ENCODE measurements around the gene INTS3.

INTS3 gene

GRCh38 chr1:153799016-153799415 is 71.2 kb downstream of the INTS3 start:
- FAIRE-seq: no peak

- no peak for FAIRE-seq
These were observed 72.0 kb downstream of the INTS3 start for GRCh38 chr1:153799566-153800465.

DNA sequence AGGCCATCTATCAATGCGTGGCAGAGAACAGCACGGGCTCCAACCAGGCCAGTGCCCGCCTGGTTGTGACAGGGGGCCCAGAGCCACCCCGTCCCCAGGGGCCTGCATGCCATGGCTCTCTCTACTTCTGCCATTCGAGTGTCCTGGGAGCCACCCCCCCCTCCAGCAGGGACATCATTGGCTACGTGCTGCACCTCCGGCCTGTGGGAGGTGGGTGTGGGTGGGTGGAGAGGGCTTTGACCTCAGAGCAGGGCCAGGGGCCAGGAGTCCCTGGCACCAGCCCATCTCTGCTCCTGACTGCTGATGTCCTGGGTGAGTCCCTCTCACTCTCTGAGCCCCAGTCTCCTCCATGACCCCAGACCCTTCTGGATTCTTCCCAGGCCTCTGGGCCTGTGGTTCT is 72.7 kb downstream of the INTS3 start:
- no peak for FAIRE-seq

DNA sequence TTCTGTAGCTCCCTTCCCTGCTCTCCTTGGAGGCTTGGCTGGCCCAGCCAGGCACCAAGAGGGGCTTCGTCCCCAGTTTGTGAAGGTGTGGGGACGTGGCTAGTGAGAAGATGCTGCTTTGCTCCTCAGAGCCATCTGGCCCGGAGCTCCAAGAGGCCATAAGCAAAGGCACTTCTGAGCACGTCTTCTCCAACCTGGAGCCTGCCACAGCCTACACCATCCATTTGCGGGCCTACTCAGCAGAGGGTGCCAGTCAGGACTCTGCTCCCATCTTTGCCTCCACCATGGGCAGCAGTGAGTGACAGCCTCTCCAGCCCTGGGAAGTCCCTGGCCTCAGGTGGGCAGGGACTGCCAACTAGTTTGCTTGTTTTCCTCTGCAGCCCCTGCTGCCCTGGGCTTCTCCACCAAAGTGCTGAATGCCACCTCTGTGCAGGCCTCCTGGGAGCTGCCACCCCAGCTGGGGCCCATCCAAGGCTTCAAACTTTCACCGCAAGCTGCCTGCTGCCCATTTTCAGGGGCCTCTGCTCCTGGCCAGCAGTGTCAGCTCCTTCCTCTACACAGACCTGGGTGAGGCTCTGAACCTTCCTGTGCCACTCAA is 73.3 kb downstream of the INTS3 start:
- FAIRE-seq: no peak

GRCh38 chr1:153801786-153802697 is 74.2 kb downstream of the INTS3 start:
- FAIRE-seq: no peak

DNA sequence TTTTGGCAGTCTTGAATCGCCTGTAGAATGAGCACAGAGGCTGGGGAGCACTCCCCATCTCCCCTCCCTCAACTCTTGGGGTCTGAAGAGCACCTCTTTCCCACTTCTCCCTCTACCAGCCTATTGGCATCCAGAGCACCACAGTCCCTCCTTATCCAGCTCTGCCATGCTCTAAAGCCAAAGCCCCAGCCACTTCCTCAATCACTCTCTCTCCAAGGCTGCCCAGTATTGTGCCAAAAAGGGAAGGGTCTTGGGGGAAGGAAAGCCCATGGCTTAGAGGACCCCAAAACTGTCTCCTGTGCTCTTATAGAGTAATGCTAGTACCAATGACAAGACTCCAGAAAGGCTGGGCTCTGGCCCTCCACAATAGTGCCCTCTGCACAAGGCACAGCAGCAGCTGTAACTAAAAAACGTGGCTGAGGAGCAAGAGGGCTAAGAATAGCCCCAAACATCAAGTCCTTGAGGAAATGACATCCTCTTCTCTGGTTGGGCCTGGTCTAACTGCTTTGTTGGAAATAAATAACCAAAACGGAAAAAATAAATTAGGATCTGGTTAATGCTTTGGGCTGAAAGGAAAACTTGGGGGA is 75.7 kb downstream of the INTS3 start:
- no peak for FAIRE-seq

DNA sequence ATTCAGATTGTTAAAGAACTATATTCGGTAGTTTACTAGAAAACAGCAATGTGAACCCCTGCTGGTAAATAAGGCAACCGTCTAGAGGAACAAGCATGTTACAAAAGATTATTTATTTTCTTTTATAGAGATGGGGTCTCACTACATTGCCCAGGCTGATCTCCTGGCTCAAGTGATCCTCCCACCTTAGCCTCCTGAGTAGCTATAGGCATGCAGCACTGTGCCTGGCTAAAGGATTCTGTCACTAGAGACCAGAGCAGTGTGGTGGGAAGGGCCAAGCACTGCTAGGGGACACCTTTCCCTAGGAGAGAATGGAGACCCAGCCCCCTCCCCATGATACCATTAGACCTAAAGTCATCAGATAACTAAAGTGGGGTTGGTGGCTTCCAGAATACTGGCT is 76.3 kb downstream of the INTS3 start:
- FAIRE-seq: no peak

DNA sequence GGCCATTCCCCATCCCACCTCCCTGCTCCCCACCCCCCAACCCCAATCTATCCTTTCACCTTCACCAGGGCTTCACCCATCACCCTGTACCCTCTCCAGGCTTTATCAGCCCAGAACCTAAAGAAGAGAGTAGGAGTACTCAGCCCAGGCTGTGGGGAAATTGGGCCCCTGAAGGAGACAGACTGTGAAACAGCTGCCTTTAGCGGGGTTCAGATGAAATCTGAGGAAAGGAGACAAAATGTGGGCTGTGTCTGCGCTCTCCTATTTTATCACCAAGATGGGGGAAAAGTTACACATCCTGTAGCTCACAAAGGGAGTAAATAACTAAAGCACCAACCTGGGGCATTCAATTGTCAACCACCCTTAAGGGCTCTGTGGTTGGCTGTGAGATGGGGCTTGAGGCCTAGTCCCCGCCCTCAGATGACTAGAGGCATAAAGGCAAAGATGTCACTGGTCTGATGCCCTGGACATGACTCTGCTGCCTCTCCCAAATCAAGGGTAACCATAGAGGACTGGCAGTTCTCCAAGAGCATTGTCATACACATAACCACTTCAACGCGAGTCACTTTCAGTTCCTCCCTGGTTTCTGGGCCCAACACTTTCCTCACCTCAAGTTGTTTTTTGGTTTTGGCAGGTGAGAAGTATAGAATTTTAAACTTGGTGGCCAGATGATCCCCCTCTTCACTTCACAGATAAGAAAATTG is 77.3 kb downstream of the INTS3 start:
- no peak for FAIRE-seq

DNA sequence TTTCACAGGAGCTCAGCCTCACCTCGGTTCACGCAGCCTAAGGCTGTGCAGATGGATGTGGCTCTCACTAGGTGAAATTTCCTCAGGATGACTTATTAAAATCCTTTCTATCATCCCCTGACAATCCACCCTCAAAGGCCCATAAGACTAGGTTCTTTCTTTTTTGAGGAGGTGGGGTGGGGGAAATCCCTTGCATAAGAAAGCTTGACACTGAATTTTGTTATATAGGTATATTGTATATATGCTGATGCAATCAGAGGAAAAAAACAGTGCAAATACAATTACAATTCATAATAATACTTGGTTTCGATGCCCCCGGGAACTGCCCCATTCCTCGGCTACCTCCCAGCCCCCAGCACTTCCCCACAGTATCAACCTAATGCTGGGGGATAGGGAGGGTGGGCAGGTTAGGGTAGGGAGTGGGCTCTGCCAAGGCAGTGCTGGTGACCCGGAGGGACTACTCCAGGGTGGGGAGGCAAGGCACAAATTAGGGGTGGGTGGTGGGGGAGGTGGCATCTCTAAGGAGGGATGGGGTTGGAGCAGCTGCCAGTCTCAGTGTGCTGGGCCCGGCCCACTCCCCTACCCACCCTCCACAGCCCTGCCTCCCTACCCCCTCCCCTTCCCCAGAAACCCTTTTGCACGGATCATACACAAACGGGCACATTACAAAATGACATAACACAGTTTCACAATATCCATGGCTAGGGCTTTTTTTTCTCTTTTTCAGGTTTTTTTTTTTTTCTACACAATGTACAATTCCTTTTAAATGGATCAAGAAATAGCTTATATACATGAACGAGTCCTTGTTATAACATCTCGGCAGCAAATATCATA is 78.3 kb downstream of the INTS3 start:
- no peak for FAIRE-seq

DNA sequence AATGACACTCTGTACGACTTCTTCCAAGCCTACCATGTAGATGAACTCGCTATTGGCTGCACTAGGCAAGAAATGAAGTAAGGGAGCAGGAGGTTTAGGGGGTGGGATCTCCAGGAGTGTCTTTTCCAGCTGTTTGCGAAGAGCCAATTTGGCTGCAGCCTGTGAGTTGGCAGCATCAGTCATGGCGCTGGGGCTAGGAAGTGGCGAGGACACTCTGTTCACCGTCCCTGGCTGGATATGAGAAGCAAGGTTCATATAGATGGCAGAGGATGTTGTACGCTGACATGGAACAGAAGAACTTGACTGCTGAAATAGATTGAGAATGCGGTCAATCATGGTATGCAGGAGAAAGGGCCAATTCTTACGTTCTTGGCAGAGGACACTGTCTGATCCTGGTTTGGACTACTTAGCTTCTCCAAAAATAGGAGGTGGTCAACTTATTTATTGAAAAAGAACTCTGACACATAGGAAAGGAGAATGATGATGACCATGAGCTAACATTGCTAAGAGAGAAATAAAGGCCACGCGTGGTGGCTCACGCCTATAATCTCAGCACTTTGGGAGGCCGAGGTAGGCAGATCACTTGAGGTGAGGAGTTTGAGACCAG is 88.5 kb downstream of the INTS3 start:
- no peak for FAIRE-seq

- FAIRE-seq: no peak
These were observed 91.0 kb downstream of the INTS3 start for GRCh38 chr1:153818876-153819275.
